SK-N-SH (cell line): Measurements from ENCODE around the gene SLC25A29. TPM values are rescaled to one million over a fixed set of nuclear protein-coding genes. Genes with fewer than 3 reads are reported as not detected.

Experiments
- CTCF ChIA-PET: fragments of 300-600, 350-600 bp; formaldehyde crosslinking; extraction: SDS; loops from one replicate; lab custom pipeline; 2021; lab: Yijun Ruan, JAX
- POLR2A ChIA-PET: fragments of 350-600 bp; sonication (Branson Sonifier 250); formaldehyde crosslinking; extraction: SDS; loops from one replicate; lab custom pipeline; 2020; ENCODE audit warnings: antibody characterized with exemption, inconsistent platforms; lab: Yijun Ruan, JAX
- DNase-seq: peaks from one replicate; pipeline ENCODE4 v3.0.0; 2012
- H2AFZ ChIP-seq: fragments of 200-600 bp; sonication (generic); 2 replicates; pipeline ENCODE4 v1.8.1; 2016; ENCODE audit warnings: antibody characterized with exemption, mild to moderate bottlenecking, low read depth
- H3F3A ChIP-seq: fragments of 200-600 bp; sonication (generic); replicated peaks from 2 replicates; pipeline ENCODE3; 2016; ENCODE audit warnings: antibody characterized with exemption, mild to moderate bottlenecking; ENCODE audit not compliant: insufficient read depth
- H3K27ac ChIP-seq, 2 experiments: fragments of 200-500 bp in 1 of 2; fragments of 200-600 bp in 1 of 2; sonication (Bioruptor generic) in 1 of 2; sonication (generic), shearing (Covaris generic) in 1 of 2; 2 replicates each; pipeline versions ENCODE4 v1.5.1 to v1.6.1; 2014 to 2016; ENCODE audit warnings: low read depth in 2 of 2, inconsistent platforms in 1 of 2, low read length in 1 of 2, mild to moderate bottlenecking in 1 of 2, mixed read lengths in 1 of 2
- H3K27me3 ChIP-seq: fragments of 200-600 bp; sonication (generic), shearing (Covaris generic); 2 replicates; pipeline ENCODE4 v1.6.1; 2016; ENCODE audit warnings: mixed run types; ENCODE audit not compliant: insufficient read depth
- H3K36me3 ChIP-seq, 2 experiments: fragments of 200-500 bp in 1 of 2; fragments of 200-600 bp in 1 of 2; sonication (Bioruptor generic) in 1 of 2; sonication (generic) in 1 of 2; replicated peaks in 1 of 2; 2 replicates each; pipeline versions ENCODE3 to v1.5.1; 2014 to 2016; ENCODE audit warnings: low read length in 1 of 2, mild to moderate bottlenecking in 1 of 2; ENCODE audit not compliant: insufficient read depth in 2 of 2, control insufficient read depth in 1 of 2
- H3K4me1 ChIP-seq, 2 experiments: fragments of 200-500 bp in 1 of 2; fragments of 200-600 bp in 1 of 2; sonication (Bioruptor generic) in 1 of 2; sonication (generic), shearing (Covaris generic) in 1 of 2; 2 replicates each; pipeline versions ENCODE4 v1.5.1 to v1.6.1; 2014 to 2016; ENCODE audit warnings: low read depth in 1 of 2, low read length in 1 of 2, mixed run types in 1 of 2; ENCODE audit not compliant: insufficient read depth in 2 of 2, control insufficient read depth in 1 of 2
- H3K4me2 ChIP-seq: fragments of 200-600 bp; sonication (generic), shearing (Covaris generic); 2 replicates; pipeline ENCODE4 v1.6.1; 2017; ENCODE audit warnings: mixed run types
- H3K4me3 ChIP-seq, 2 experiments: fragments of 200-500 bp in 1 of 2; fragments of 200-600 bp in 1 of 2; sonication (Bioruptor generic) in 1 of 2; sonication (generic), shearing (Covaris generic) in 1 of 2; 2 replicates each; pipeline versions ENCODE4 v1.5.1 to v1.8.1; 2014 to 2016; ENCODE audit warnings: low read depth in 2 of 2, inconsistent platforms in 1 of 2, low read length in 1 of 2, mild to moderate bottlenecking in 1 of 2, mixed read lengths in 1 of 2, moderate library complexity in 1 of 2
- H3K79me2 ChIP-seq: fragments of 200-600 bp; sonication (generic); 2 replicates; pipeline ENCODE4 v1.8.1; 2017; ENCODE audit warnings: mild to moderate bottlenecking; ENCODE audit not compliant: insufficient read depth
- H3K9ac ChIP-seq: fragments of 200-600 bp; sonication (generic); 2 replicates; pipeline ENCODE4 v1.6.1; 2017; ENCODE audit warnings: mixed run types
- H3K9me2 ChIP-seq: fragments of 200-600 bp; sonication (generic); 2 replicates; pipeline ENCODE4 v1.6.1; 2017; ENCODE audit warnings: mixed run types
- H3K9me3 ChIP-seq: fragments of 200-600 bp; sonication (generic); 2 replicates; pipeline ENCODE4 v1.6.1; 2017; ENCODE audit warnings: mixed run types, mild to moderate bottlenecking, moderate library complexity
- H4K20me1 ChIP-seq: fragments of 200-600 bp; sonication (generic); 2 replicates; pipeline ENCODE4 v1.6.1; 2017; ENCODE audit warnings: mild to moderate bottlenecking, mixed run types; ENCODE audit not compliant: insufficient read depth
- CHD2 ChIP-seq: fragments of 150-350 bp; IDR thresholded peaks from 2 replicates; pipeline ENCODE4 v1.6.1; 2018; ENCODE audit warnings: low read length; ENCODE audit not compliant: partially characterized antibody
- ELF1 ChIP-seq: IDR thresholded peaks from 2 replicates; pipeline ENCODE4 v1.4.0; 2012
- GABPA ChIP-seq: IDR thresholded peaks from 2 replicates; pipeline ENCODE4 v1.4.0; 2012; ENCODE audit warnings: low read depth, mild to moderate bottlenecking
- MXI1 ChIP-seq: IDR thresholded peaks from 2 replicates; pipeline ENCODE4 v1.6.1; 2012; ENCODE audit warnings: mild to moderate bottlenecking, low read depth, low read length, improper control_type of control experiment
- RAD21 ChIP-seq: IDR thresholded peaks from 2 replicates; pipeline ENCODE4 v1.6.1; 2012; ENCODE audit warnings: mild to moderate bottlenecking, low read length
- RXRA ChIP-seq: IDR thresholded peaks from 2 replicates; pipeline ENCODE4 v1.4.0; 2012; ENCODE audit warnings: low read depth, mild to moderate bottlenecking, borderline replicate concordance
- TAF1 ChIP-seq: IDR thresholded peaks from 2 replicates; pipeline ENCODE4 v1.6.1; 2012; ENCODE audit warnings: low read depth, mild to moderate bottlenecking, low read length, moderate library complexity, borderline replicate concordance
- WGBS: methylation state at CpG from one replicate; pipeline ENCODE4 v1.1.6; 2017; ENCODE audit warnings: low lambda C conversion rate; 5-methylcytosine and 5-hydroxymethylcytosine counted together
- polyA plus RNA-seq, 3 experiments: library from polyadenylated mRNA; depleted of rRNA; stranded (reverse); fragments of >200 nt; gene quantifications; 2 replicates each; pipeline ENCODE4 v1.2.3, GENCODE V29; 2012
- TF ChIP-seq, protein P1 (sequence below): IDR thresholded peaks from 2 replicates; pipeline ENCODE4 v1.4.0; 2012; ENCODE audit warnings: low read depth, borderline replicate concordance
- TF ChIP-seq, protein P2 (sequence below): fragments of 150-350 bp; IDR thresholded peaks from 2 replicates; pipeline ENCODE4 v1.6.1; 2016; ENCODE audit warnings: mild to moderate bottlenecking, low read depth, low read length
- TF ChIP-seq, protein P3 (sequence below): fragments of 150-350 bp; IDR thresholded peaks from 2 replicates; pipeline ENCODE4 v1.6.1; 2017; ENCODE audit warnings: antibody characterized with exemption, low read length, low read depth, borderline replicate concordance
- TF ChIP-seq, protein P4 (sequence below): IDR thresholded peaks from 2 replicates; pipeline ENCODE4; 2012

SLC25A29 gene
- polyA plus RNA-seq, 1 of the 3 experiments (the other 2 are of a cell fraction), result 66.9 TPM

DNA sequence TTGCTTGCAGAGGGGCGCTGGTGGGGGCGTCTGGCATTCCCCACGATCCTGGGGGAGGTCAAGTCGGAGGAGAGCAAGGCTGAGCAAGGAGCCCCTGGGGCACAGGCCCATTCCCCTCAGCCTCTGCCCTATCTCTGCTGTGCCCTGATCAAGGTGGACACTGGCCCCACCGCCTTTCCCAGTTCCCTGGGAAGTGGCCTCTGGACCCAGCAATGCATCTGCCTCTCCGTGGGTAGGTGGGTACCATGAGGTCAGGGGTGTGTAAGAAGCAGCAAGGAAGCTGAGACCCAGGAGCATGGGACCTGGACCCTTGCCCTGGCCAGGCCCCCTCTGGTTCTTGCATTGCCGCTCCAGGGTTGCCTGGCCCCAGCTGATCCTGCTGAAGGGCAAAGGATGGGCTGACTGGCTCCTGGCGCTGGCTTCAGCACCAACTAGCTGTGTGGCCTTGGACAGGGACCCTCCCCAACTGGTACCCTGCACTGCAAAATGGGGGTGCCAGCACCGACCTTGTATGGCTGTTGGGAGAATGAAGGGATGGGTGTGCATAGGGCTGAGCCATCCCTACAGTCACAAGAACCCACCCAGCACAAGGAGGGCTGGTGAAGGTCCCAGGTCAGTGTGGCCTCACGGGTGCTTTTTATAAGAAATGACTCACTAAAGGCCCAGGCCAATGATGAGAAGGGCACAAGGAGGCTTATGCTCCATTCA is 19.6 kb downstream of the SLC25A29 start:
- POLR2A ChIA-PET, result no interaction called here
- H2AFZ ChIP-seq, result no peak overlapping the region
- no peak overlapping the region for H3K27ac ChIP-seq
- H3K9me3 ChIP-seq, result no peaks in the 10 kb centered on the region
- no peak overlapping the region for H3K4me2 ChIP-seq
- no peak overlapping the region for H3K4me3 ChIP-seq
- WGBS, result 93% methylated on average over 7 of the region's 10 CpGs
- no peak for DNase-seq
- no peaks in the 10 kb centered on the region for H3K27me3 ChIP-seq
- H3K4me1 ChIP-seq, result peaks cover 0 to 33% of the 10 kb centered on the region in 2 experiments; a peak in 1 of 4 replicates
- H3K36me3 ChIP-seq, result peaks cover 0 to 11% of the 10 kb centered on the region in 2 experiments
- no peak overlapping the region for H3K9ac ChIP-seq
- H3F3A ChIP-seq, result no peaks in the 10 kb centered on the region
- H3K9me2 ChIP-seq, result no peaks in the 10 kb centered on the region
- TF ChIP-seq, protein P1, sequence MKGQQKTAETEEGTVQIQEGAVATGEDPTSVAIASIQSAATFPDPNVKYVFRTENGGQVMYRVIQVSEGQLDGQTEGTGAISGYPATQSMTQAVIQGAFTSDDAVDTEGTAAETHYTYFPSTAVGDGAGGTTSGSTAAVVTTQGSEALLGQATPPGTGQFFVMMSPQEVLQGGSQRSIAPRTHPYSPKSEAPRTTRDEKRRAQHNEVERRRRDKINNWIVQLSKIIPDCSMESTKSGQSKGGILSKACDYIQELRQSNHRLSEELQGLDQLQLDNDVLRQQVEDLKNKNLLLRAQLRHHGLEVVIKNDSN, result no peak
- TF ChIP-seq, protein P2, sequence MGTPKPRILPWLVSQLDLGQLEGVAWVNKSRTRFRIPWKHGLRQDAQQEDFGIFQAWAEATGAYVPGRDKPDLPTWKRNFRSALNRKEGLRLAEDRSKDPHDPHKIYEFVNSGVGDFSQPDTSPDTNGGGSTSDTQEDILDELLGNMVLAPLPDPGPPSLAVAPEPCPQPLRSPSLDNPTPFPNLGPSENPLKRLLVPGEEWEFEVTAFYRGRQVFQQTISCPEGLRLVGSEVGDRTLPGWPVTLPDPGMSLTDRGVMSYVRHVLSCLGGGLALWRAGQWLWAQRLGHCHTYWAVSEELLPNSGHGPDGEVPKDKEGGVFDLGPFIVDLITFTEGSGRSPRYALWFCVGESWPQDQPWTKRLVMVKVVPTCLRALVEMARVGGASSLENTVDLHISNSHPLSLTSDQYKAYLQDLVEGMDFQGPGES, result no peak
- TF ChIP-seq CHD2, result no peak
- TF ChIP-seq, protein P3, sequence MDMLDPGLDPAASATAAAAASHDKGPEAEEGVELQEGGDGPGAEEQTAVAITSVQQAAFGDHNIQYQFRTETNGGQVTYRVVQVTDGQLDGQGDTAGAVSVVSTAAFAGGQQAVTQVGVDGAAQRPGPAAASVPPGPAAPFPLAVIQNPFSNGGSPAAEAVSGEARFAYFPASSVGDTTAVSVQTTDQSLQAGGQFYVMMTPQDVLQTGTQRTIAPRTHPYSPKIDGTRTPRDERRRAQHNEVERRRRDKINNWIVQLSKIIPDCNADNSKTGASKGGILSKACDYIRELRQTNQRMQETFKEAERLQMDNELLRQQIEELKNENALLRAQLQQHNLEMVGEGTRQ, result no peak
- TF ChIP-seq GABPA, result no peak
- no peak for TF ChIP-seq ELF1
- TF ChIP-seq RAD21, result no peak
- TF ChIP-seq MXI1, result no peak
- no peak for TF ChIP-seq TAF1
- TF ChIP-seq, all 33 proteins: peak for 0
- Histone ChIP-seq H3K79me2 (peaks cover 3% of the 10 kb centered on the region; the same call in 1 of the 2 replicates), H4K20me1 (0 out of 2 replicates have a peak, but pooled peaks cover 2% of the 10 kb centered on the region)
- CTCF ChIA-PET, result interaction anchor here (0.6 to 5.6 kb wide), 19 partner anchors 9 to 459 kb away, joined by 3 to 58 read pairs (median 5); no protein-coding TSS in a partner anchor

DNA sequence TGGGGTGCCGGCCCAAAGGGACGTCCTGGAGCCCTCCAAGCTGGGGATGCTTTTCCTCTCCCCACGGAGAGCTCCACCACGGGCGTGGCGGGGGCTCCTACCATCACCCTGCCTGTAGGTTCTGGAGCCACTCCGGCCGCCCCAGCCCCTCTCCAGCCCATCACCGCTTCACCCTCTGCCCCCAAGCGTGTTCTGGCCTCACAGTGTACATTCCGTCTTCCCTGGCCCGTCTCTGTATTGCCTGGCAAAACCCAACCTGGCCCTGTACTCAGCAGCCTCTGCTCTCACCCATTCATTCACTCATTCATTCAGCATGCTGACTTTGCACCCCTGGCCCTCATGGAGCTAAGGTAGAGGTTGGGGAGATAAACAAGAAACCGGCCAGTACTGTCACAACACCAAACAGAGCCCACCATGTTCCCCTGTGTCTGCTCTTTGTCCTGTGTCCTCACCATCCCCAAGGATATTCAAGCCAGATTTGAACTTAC is 20.3 kb downstream of the SLC25A29 start:
- peak overlapping the region; percentile 77 for H3K9ac ChIP-seq
- no peak for DNase-seq

More for the DNA sequence above, 20.3 kb downstream of the SLC25A29 start:
- no peak overlapping the region; a peak in 1 of 4 replicates for H3K27ac ChIP-seq
- peak overlapping the region; percentile 95 for H3K4me2 ChIP-seq
- peaks cover 0 to 4% of the 10 kb centered on the region in 2 experiments for H3K36me3 ChIP-seq
- 63% methylated on average over 6 of the region's 13 CpGs for whole genome bisulfite sequencing
- H3K9me2 ChIP-seq, result no peaks in the 10 kb centered on the region
- no peak overlapping the region for H2AFZ ChIP-seq
- CTCF ChIA-PET, result interaction anchor here (0.6 to 5.6 kb wide), 27 partner anchors 9 to 1343 kb away, joined by 3 to 58 read pairs (median 4); no protein-coding TSS in a partner anchor
- TF ChIP-seq, protein P4, sequence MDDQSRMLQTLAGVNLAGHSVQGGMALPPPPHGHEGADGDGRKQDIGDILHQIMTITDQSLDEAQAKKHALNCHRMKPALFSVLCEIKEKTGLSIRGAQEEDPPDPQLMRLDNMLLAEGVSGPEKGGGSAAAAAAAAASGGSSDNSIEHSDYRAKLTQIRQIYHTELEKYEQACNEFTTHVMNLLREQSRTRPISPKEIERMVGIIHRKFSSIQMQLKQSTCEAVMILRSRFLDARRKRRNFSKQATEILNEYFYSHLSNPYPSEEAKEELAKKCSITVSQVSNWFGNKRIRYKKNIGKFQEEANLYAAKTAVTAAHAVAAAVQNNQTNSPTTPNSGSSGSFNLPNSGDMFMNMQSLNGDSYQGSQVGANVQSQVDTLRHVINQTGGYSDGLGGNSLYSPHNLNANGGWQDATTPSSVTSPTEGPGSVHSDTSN, result no peak
- no peak for TF ChIP-seq CHD2
- no peak for TF ChIP-seq RXRA
- 0 out of 2 replicates have a peak, but pooled peaks cover 4% of the 10 kb centered on the region for H4K20me1 ChIP-seq
- no peaks in the 10 kb centered on the region for H3K9me3 ChIP-seq
- H3K27me3 ChIP-seq, result no peaks in the 10 kb centered on the region
- H3K79me2 ChIP-seq, result peaks cover 9% of the 10 kb centered on the region; the same call in 1 of the 2 replicates
- POLR2A ChIA-PET, result no interaction called here
- H3K4me3 ChIP-seq, result peak overlapping the region; percentile 63 to 67
- peaks cover 3% of the 10 kb centered on the region for H3F3A ChIP-seq
- H3K4me1 ChIP-seq, result peaks cover 0 to 33% of the 10 kb centered on the region in 2 experiments; a peak in 1 of 4 replicates
